Neural progenitor cell (in vitro differentiated cells): ENCODE measurements around the gene RFX1. TPM values are rescaled to one million over a fixed set of nuclear protein-coding genes. Genes with fewer than 3 reads are reported as not detected.
A peak's percentile ranks its signal among the peaks of the same experiment; 100 is the strongest.

ENCODE experiments used
- DNase-seq: peaks from one replicate; pipeline ENCODE4 v3.0.0-alpha.2; 2016; ENCODE audit warnings: low spot score
- H2AFZ ChIP-seq: fragments of 200-600 bp; sonication (generic); replicated peaks from 2 replicates; pipeline ENCODE4 v1.6.1; 2016; ENCODE audit warnings: antibody characterized with exemption
- H3F3A ChIP-seq: fragments of 200-600 bp; sonication (generic); 2 replicates; pipeline ENCODE4 v1.6.1; 2016; ENCODE audit warnings: antibody characterized with exemption, low read depth
- H3K27ac ChIP-seq: fragments of 200-600 bp; sonication (generic); 2 replicates; pipeline ENCODE4 v1.5.1; 2016; ENCODE audit warnings: mild to moderate bottlenecking
- H3K27me3 ChIP-seq: fragments of 200-600 bp; sonication (generic); 2 replicates; pipeline ENCODE4 v1.6.1; 2016; ENCODE audit warnings: mild to moderate bottlenecking, moderate library complexity
- H3K36me3 ChIP-seq: fragments of 200-600 bp; sonication (generic); 2 replicates; pipeline ENCODE4 v1.5.1; 2016
- H3K4me1 ChIP-seq: fragments of 200-600 bp; sonication (generic); 2 replicates; pipeline ENCODE4 v1.6.1; 2016; ENCODE audit warnings: mixed run types
- H3K4me2 ChIP-seq: fragments of 200-600 bp; sonication (generic); 2 replicates; pipeline ENCODE4 v1.6.1; 2016
- H3K4me3 ChIP-seq: fragments of 200-600 bp; sonication (generic); 2 replicates; pipeline ENCODE4 v1.5.1; 2016
- H3K79me2 ChIP-seq: fragments of 200-600 bp; sonication (generic); 2 replicates; pipeline ENCODE4 v1.6.1; 2016; ENCODE audit warnings: low read depth
- H3K9ac ChIP-seq: fragments of 200-600 bp; sonication (generic); 2 replicates; pipeline ENCODE4 v1.6.1; 2016
- H3K9me3 ChIP-seq: fragments of 200-600 bp; sonication (generic); 2 replicates; pipeline ENCODE4 v1.5.1; 2016; ENCODE audit warnings: low read depth
- H4K20me1 ChIP-seq: fragments of 200-600 bp; sonication (generic); 2 replicates; pipeline ENCODE4 v1.6.1; 2016; ENCODE audit warnings: low read depth
- H3K27ac Mint-ChIP-seq: 3 replicates; pipeline ENCODE4 v1.8.0; 2021; ENCODE audit warnings: mixed read lengths
- H3K27me3 Mint-ChIP-seq: 2 replicates; pipeline ENCODE4 v1.8.0; 2022; ENCODE audit warnings: low read depth, mild to moderate bottlenecking, inconsistent platforms, moderate library complexity, mixed read lengths; ENCODE audit not compliant: insufficient read depth
- H3K36me3 Mint-ChIP-seq: 3 replicates; pipeline ENCODE4 v1.8.0; 2021; ENCODE audit warnings: mixed read lengths
- H3K4me1 Mint-ChIP-seq: 3 replicates; pipeline ENCODE4 v1.8.0; 2021; ENCODE audit warnings: mixed read lengths
- H3K4me3 Mint-ChIP-seq: 3 replicates; pipeline ENCODE4 v1.8.0; 2021; ENCODE audit warnings: mild to moderate bottlenecking, moderate library complexity, mixed read lengths
- H3K9me3 Mint-ChIP-seq: 3 replicates; pipeline ENCODE4 v1.8.0; 2020; ENCODE audit warnings: mixed read lengths
- EZH2 ChIP-seq: fragments of 200-600 bp; sonication (generic); IDR thresholded peaks from 2 replicates; pipeline ENCODE4 v1.6.1; 2017; ENCODE audit warnings: antibody characterized with exemption, mild to moderate bottlenecking, moderate library complexity
- EZH2phosphoT487 ChIP-seq: fragments of 200-600 bp; sonication (generic); IDR thresholded peaks from 2 replicates; pipeline ENCODE4 v1.6.1; 2017; ENCODE audit warnings: antibody characterized with exemption
- total RNA-seq: library from RNA; depleted of rRNA; stranded (reverse); fragments of >200 nt; gene quantifications from 2 replicates; pipeline ENCODE4 v1.2.3, GENCODE V29; 2015; ENCODE audit warnings: low replicate concordance
- TF ChIP-seq, protein P1 (sequence below): fragments of 200-600 bp; sonication (generic); IDR thresholded peaks from 2 replicates; pipeline ENCODE4 v1.5.1; 2017; ENCODE audit warnings: antibody characterized with exemption, mild to moderate bottlenecking

RFX1 gene
- total RNA-seq, 1 donor from 2014 or later: 1.0 TPM

GRCh38 chr19:13946414-13946813 is 59.7 kb downstream of the RFX1 start:
- H2AFZ ChIP-seq: no peak overlapping the region
- no peaks in the 10 kb centered on the region for H3K4me1 ChIP-seq
- no peaks in the 10 kb centered on the region for H3K36me3 Mint-ChIP-seq
- no peak overlapping the region for H3K27ac ChIP-seq
- H3K9me3 Mint-ChIP-seq: no peaks in the 10 kb centered on the region
- no peaks in the 10 kb centered on the region for H3K9me3 ChIP-seq
- H3K79me2 ChIP-seq: no peaks in the 10 kb centered on the region
- peaks cover 10% of the 10 kb centered on the region for H3K27me3 Mint-ChIP-seq
- H4K20me1 ChIP-seq: no peaks in the 10 kb centered on the region
- no peak overlapping the region for H3K4me3 Mint-ChIP-seq
- H3K27ac Mint-ChIP-seq: no peak overlapping the region
- H3F3A ChIP-seq: no peaks in the 10 kb centered on the region
- DNase-seq: no peak
- H3K9ac ChIP-seq: no peak overlapping the region
- H3K4me1 Mint-ChIP-seq: no peaks in the 10 kb centered on the region
- TF ChIP-seq EZH2: no peak
- no peak for TF ChIP-seq EZH2phosphoT487
- TF ChIP-seq, protein P1, sequence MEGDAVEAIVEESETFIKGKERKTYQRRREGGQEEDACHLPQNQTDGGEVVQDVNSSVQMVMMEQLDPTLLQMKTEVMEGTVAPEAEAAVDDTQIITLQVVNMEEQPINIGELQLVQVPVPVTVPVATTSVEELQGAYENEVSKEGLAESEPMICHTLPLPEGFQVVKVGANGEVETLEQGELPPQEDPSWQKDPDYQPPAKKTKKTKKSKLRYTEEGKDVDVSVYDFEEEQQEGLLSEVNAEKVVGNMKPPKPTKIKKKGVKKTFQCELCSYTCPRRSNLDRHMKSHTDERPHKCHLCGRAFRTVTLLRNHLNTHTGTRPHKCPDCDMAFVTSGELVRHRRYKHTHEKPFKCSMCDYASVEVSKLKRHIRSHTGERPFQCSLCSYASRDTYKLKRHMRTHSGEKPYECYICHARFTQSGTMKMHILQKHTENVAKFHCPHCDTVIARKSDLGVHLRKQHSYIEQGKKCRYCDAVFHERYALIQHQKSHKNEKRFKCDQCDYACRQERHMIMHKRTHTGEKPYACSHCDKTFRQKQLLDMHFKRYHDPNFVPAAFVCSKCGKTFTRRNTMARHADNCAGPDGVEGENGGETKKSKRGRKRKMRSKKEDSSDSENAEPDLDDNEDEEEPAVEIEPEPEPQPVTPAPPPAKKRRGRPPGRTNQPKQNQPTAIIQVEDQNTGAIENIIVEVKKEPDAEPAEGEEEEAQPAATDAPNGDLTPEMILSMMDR: no peak
- no peaks in the 10 kb centered on the region for H3K36me3 ChIP-seq
- no peak overlapping the region for H3K4me2 ChIP-seq
- H3K4me3 ChIP-seq: no peak overlapping the region
- H3K27me3 ChIP-seq: no peaks in the 10 kb centered on the region

DNA sequence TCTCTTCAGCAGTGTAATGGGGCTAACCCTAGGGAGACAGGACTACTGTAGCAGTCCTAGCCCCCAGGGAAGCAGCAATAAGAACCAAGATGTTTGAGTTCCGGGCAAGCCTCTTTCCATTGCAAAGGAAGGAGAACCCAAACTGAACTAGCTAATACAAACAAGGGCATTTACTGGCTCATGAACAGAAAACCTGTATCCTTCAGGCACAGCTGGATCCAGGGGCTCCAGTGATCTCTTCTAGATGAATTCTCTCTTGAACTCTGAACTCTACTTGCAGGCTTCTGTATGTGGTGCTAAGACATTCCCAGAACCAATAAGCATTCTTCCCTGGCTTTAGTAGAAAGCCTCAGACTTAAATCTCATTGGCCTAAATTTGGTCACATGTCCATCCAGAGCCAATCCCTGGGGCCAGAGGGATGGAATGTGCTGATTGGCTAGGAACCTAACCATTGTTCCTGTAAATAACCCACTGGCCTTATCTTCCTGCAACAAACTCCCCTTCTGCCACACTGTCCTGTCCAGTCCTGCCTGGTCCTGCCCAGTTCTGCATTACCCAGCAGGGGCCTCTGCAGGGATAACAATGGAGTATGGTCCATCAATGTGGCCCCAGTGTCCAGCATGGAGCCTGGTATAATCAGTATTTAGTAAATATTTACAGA is 64.0 kb downstream of the RFX1 start:
- Mint-ChIP-seq H3K4me1 (peaks cover 5% of the 10 kb centered on the region), H3K36me3 (no peaks in the 10 kb centered on the region), H3K27me3 (peaks cover 4% of the 10 kb centered on the region), H3K4me3 (no peak overlapping the region), H3K9me3 (no peaks in the 10 kb centered on the region), H3K27ac (no peak overlapping the region)
- no peak for DNase-seq
- H2AFZ ChIP-seq: no peak overlapping the region
- no peaks in the 10 kb centered on the region for H3K27me3 ChIP-seq
- H3K4me1 ChIP-seq: peaks cover 12% of the 10 kb centered on the region
- H3K27ac ChIP-seq: no peak overlapping the region
- H3K36me3 ChIP-seq: no peaks in the 10 kb centered on the region
- no peaks in the 10 kb centered on the region for H3K9me3 ChIP-seq
- H3K9ac ChIP-seq: no peak overlapping the region
- no peak overlapping the region for H3K4me3 ChIP-seq
- peaks cover 3% of the 10 kb centered on the region for H3F3A ChIP-seq
- TF ChIP-seq EZH2phosphoT487 (no peak), EZH2 (no peak)
- TF ChIP-seq, protein P1: no peak
- H3K4me2 ChIP-seq: no peak overlapping the region
- H3K79me2 ChIP-seq: no peaks in the 10 kb centered on the region
- no peaks in the 10 kb centered on the region for H4K20me1 ChIP-seq

- Histone ChIP-seq H3K9ac (no peak within 1 kb of the TSS), H3K4me3 (peak within 1 kb of the TSS; percentile 19), H4K20me1 (no peaks in the 10 kb centered on the region), H3K27ac (no peak within 1 kb of the TSS), H3K79me2 (no peaks in the 10 kb centered on the region), H3K27me3 (no peaks in the 10 kb centered on the region), H3F3A (peaks cover 10% of the 10 kb centered on the region), H3K36me3 (no peaks in the 10 kb centered on the region), H2AFZ (peak within 1 kb of the TSS; percentile 92), H3K4me2 (peak within 1 kb of the TSS; percentile 80), H3K4me1 (peaks cover 22% of the 10 kb centered on the region), H3K9me3 (no peaks in the 10 kb centered on the region)
- Mint-ChIP-seq H3K4me1 (peaks cover 28% of the 10 kb centered on the region), H3K4me3 (peak within 1 kb of the TSS; percentile 70), H3K27me3 (peaks cover 12% of the 10 kb centered on the region), H3K27ac (peak within 1 kb of the TSS; percentile 58), H3K36me3 (no peaks in the 10 kb centered on the region), H3K9me3 (no peaks in the 10 kb centered on the region)
- TF ChIP-seq EZH2phosphoT487 (no peak), EZH2 (no peak)
- TF ChIP-seq, protein P1: no peak
- peak; percentile 28 for DNase-seq
Measured at GRCh38 chr19:13938301-13939064, 67.6 kb downstream of the RFX1 start, which contains the start of gene PODNL1. PODNL1 (minus strand) TSS chr19:13938417; CDS start chr19:13938181, 236 bp downstream.
